Sigmoid colon (tissue), 4 donors: Measurements from ENCODE around the gene MX2.

Source experiments
- POLR2A ChIP-seq, 2 donors: fragments of 450-650 bp; IDR thresholded peaks; one replicate each; pipeline ENCODE4 v1.6.1; 2016; ENCODE audit warnings: antibody characterized with exemption in 2 of 2, mild to moderate bottlenecking in 2 of 2, moderate library complexity in 2 of 2
- POLR2AphosphoS5 ChIP-seq, 4 donors: sonication (generic); formaldehyde crosslinking; IDR thresholded peaks; one replicate each; pipeline ENCODE4 v1.6.1; 2017; ENCODE audit warnings: antibody characterized with exemption in 4 of 4
- TF ChIP-seq, protein P1 (sequence below), 4 experiments: fragments of 450-650 bp in 3 of 4; fragments of 200-600 bp in 1 of 4; IDR thresholded peaks; one replicate each; pipeline ENCODE4 v1.5.1; 2016 to 2019; ENCODE audit warnings: antibody characterized with exemption in 4 of 4, mild to moderate bottlenecking in 3 of 4, moderate library complexity in 2 of 4

DNA sequence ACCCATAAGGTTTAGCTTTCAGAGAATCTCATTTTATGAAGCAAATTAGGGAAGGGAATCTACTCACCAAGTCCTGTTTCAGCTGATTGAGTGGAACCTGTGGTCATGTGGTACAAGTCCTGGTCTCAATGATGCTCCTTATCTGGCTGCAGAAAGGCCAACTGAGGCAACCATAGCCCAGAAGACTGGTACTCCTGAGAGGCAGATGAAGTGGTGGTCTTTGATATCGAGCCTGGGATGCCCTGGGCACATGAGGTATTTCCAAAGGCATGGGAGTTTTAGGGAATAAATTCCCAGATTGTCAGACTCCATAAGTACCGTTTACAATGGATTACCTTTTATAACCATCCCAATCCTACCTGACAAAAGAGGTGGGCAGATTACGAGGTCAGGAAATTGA is 67.5 kb downstream of the MX2 start:
- no peak for TF ChIP-seq POLR2A (IDR thresholded peaks at IDR 0.05)
- TF ChIP-seq, protein P1, sequence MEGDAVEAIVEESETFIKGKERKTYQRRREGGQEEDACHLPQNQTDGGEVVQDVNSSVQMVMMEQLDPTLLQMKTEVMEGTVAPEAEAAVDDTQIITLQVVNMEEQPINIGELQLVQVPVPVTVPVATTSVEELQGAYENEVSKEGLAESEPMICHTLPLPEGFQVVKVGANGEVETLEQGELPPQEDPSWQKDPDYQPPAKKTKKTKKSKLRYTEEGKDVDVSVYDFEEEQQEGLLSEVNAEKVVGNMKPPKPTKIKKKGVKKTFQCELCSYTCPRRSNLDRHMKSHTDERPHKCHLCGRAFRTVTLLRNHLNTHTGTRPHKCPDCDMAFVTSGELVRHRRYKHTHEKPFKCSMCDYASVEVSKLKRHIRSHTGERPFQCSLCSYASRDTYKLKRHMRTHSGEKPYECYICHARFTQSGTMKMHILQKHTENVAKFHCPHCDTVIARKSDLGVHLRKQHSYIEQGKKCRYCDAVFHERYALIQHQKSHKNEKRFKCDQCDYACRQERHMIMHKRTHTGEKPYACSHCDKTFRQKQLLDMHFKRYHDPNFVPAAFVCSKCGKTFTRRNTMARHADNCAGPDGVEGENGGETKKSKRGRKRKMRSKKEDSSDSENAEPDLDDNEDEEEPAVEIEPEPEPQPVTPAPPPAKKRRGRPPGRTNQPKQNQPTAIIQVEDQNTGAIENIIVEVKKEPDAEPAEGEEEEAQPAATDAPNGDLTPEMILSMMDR (IDR thresholded peaks at IDR 0.05): no peak
- TF ChIP-seq POLR2AphosphoS5 (IDR thresholded peaks at IDR 0.05): no peak
